Measurements from ENCODE around the gene PRKCB. TPM values are rescaled to one million over a fixed set of nuclear protein-coding genes. Genes with fewer than 3 reads are reported as not detected.

PRKCB gene
- total and polyA plus RNA-seq, 2 donors from 2014 or later, result 0.62 to 17.8 TPM

GRCh38 chr16:23966597-23967394 lies 131.0 kb downstream of the PRKCB start:
- H3K27ac ChIP-seq (ENCODE audit: low read depth in 2 of 2, low read length in 2 of 2), result no peak overlapping the region
- intact Hi-C loops (cut with DNase I), result no loop called here
- no peaks in the 10 kb centered on the region for H3K4me1 ChIP-seq (ENCODE audit: control insufficient read depth in 2 of 3, insufficient read depth in 2 of 3, low read depth in 1 of 3, low read length in 3 of 3)
- DNase-seq (peak in 3 of 5 donors; percentile 28 to 44 (median 30)), FAIRE-seq (no peak)
- no peak overlapping the region for H3K4me3 ChIP-seq (ENCODE audit: low read length in 3 of 3)
- H3K27me3 ChIP-seq (ENCODE audit: control insufficient read depth, insufficient read depth, low read length), result no peaks in the 10 kb centered on the region
- H3K36me3 ChIP-seq (ENCODE audit: control insufficient read depth in 2 of 3, insufficient read depth in 3 of 3, low read length in 3 of 3), result no peaks in the 10 kb centered on the region
- no peaks in the 10 kb centered on the region for H3K9me3 ChIP-seq (ENCODE audit: control insufficient read depth in 2 of 3, insufficient read depth in 1 of 3, low read length in 3 of 3)
- H3K9ac ChIP-seq (ENCODE audit: low read length in 3 of 3), result no peak overlapping the region
- TF ChIP-seq, protein P1, sequence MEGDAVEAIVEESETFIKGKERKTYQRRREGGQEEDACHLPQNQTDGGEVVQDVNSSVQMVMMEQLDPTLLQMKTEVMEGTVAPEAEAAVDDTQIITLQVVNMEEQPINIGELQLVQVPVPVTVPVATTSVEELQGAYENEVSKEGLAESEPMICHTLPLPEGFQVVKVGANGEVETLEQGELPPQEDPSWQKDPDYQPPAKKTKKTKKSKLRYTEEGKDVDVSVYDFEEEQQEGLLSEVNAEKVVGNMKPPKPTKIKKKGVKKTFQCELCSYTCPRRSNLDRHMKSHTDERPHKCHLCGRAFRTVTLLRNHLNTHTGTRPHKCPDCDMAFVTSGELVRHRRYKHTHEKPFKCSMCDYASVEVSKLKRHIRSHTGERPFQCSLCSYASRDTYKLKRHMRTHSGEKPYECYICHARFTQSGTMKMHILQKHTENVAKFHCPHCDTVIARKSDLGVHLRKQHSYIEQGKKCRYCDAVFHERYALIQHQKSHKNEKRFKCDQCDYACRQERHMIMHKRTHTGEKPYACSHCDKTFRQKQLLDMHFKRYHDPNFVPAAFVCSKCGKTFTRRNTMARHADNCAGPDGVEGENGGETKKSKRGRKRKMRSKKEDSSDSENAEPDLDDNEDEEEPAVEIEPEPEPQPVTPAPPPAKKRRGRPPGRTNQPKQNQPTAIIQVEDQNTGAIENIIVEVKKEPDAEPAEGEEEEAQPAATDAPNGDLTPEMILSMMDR (IDR thresholded peaks at IDR 0.05; ENCODE audit: borderline replicate concordance, extremely low read depth, insufficient read depth), result no peak

DNA sequence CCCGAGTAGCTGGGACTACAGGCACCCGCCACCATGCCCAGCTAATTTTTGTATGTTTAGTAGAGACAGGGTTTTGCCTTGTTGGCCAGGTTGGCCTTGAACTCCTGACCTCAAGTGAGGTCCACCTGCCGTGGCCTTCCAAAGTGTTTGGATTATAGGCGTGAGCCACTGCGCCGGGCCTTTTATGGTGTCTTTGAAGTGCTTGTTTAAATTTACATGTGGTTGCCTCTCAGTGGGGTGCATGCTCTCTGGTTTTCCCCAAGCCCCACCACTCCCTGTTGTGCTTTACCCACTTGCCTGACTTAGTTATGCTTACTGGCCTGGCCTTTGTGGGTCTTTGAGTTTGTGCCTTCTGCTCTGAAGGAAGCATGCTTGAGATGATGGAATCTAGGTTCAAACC lies 132.0 kb downstream of the PRKCB start:
- H3K9ac ChIP-seq (ENCODE audit: low read length in 3 of 3), result no peak overlapping the region
- intact Hi-C loops (cut with DNase I), result no loop called here
- TF ChIP-seq, protein P1 (IDR thresholded peaks at IDR 0.05; ENCODE audit: borderline replicate concordance, extremely low read depth, insufficient read depth), result no peak
- H3K36me3 ChIP-seq (ENCODE audit: control insufficient read depth in 2 of 3, insufficient read depth in 3 of 3, low read length in 3 of 3), result no peaks in the 10 kb centered on the region
- no peak overlapping the region for H3K4me3 ChIP-seq (ENCODE audit: low read length in 3 of 3)
- H3K27ac ChIP-seq (ENCODE audit: low read depth in 2 of 2, low read length in 2 of 2), result no peak overlapping the region
- DNase-seq (no peak), FAIRE-seq (no peak)
- H3K4me1 ChIP-seq (ENCODE audit: control insufficient read depth in 2 of 3, insufficient read depth in 2 of 3, low read depth in 1 of 3, low read length in 3 of 3), result no peaks in the 10 kb centered on the region
- no peaks in the 10 kb centered on the region for H3K27me3 ChIP-seq (ENCODE audit: control insufficient read depth, insufficient read depth, low read length)
- H3K9me3 ChIP-seq (ENCODE audit: control insufficient read depth in 2 of 3, insufficient read depth in 1 of 3, low read length in 3 of 3), result no peaks in the 10 kb centered on the region

DNA sequence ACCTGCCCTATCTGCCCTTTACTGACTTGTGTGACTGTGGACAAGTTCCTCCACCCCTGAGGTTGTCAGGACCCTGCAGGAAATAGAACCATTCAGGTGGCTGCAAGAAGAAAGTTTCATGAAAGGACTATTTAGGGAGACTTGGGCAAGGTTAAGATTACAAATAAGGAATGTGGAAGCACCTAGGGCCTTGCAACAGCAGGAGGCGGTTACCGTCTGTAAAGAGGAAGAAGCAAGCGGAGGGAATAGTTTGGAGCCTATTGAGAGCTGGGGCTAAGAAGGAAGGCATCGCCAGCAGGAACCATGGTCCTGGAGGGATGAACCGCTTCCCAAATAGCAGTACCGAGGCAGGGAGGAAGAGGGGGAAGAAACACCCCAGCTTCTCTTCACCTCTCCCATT lies 132.4 kb downstream of the PRKCB start:
- intact Hi-C loops (cut with DNase I), result no loop called here
- DNase-seq, result no peak
- TF ChIP-seq, protein P1 (IDR thresholded peaks at IDR 0.05; ENCODE audit: borderline replicate concordance, extremely low read depth, insufficient read depth), result no peak

More for the DNA sequence above, 132.4 kb downstream of the PRKCB start:
- no peaks in the 10 kb centered on the region for H3K4me1 ChIP-seq (ENCODE audit: control insufficient read depth in 2 of 3, insufficient read depth in 2 of 3, low read depth in 1 of 3, low read length in 3 of 3)
- H3K4me3 ChIP-seq (ENCODE audit: low read length in 3 of 3), result no peak overlapping the region
- H3K9me3 ChIP-seq (ENCODE audit: control insufficient read depth in 2 of 3, insufficient read depth in 1 of 3, low read length in 3 of 3), result no peaks in the 10 kb centered on the region
- no peaks in the 10 kb centered on the region for H3K36me3 ChIP-seq (ENCODE audit: control insufficient read depth in 2 of 3, insufficient read depth in 3 of 3, low read length in 3 of 3)
- no peak overlapping the region for H3K27ac ChIP-seq (ENCODE audit: low read depth in 2 of 2, low read length in 2 of 2)
- no peaks in the 10 kb centered on the region for H3K27me3 ChIP-seq (ENCODE audit: control insufficient read depth, insufficient read depth, low read length)
- no peak overlapping the region for H3K9ac ChIP-seq (ENCODE audit: low read length in 3 of 3)
- FAIRE-seq, result no peak

Data from kidney (tissue), 14 donors.